HepG2 (cell line): ENCODE measurements around the gene ABCC10. TPM values are rescaled to one million over a fixed set of nuclear protein-coding genes. Genes with fewer than 3 reads are reported as not detected.

Experiments used
- ARNTL ChIP-seq: sonication (generic); formaldehyde crosslinking; IDR thresholded peaks from 2 replicates; pipeline ENCODE4 v1.4.0; 2020; ENCODE audit warnings: mild to moderate bottlenecking, missing genetic modification reagents
- CCAR2 ChIP-seq: fragments of 200-400 bp; formaldehyde crosslinking; optimal IDR thresholded peaks from 2 replicates; pipeline ENCODE3; 2018; ENCODE audit warnings: low read depth, mild to moderate bottlenecking, low read length, moderate library complexity
- HDAC6 ChIP-seq: fragments of 200-600 bp; sonication (generic); IDR thresholded peaks from 2 replicates; pipeline ENCODE4 v1.7.0; 2017; ENCODE audit warnings: mild to moderate bottlenecking, antibody characterized with exemption, low read length, low read depth
- HHEX ChIP-seq: IDR thresholded peaks from 2 replicates; pipeline ENCODE4 v1.6.1; 2016; ENCODE audit warnings: control low read depth
- HNRNPLL ChIP-seq: fragments of 200-400 bp; formaldehyde crosslinking; IDR thresholded peaks from 2 replicates; pipeline ENCODE4 v1.6.1; 2017; ENCODE audit warnings: mild to moderate bottlenecking, low read depth, low read length; ENCODE audit not compliant: poor library complexity, severe bottlenecking
- KLF12 ChIP-seq: sonication (generic); formaldehyde crosslinking; IDR thresholded peaks from 2 replicates; pipeline ENCODE4 v1.4.0; 2020; ENCODE audit warnings: missing genetic modification reagents, borderline replicate concordance
- ONECUT2 ChIP-seq: sonication (generic); formaldehyde crosslinking; IDR thresholded peaks from 2 replicates; pipeline ENCODE4 v1.4.0; 2020; ENCODE audit warnings: missing genetic modification reagents
- RNF2 ChIP-seq: fragments of 450-650 bp; conservative IDR thresholded peaks from 2 replicates; pipeline ENCODE4 v1.6.1; 2016; ENCODE audit warnings: low read depth
- SAP130 ChIP-seq: IDR thresholded peaks from 2 replicates; pipeline ENCODE4 v1.6.1; 2016; ENCODE audit warnings: low read depth
- SIX4 ChIP-seq: sonication (generic); formaldehyde crosslinking; IDR thresholded peaks from 2 replicates; pipeline ENCODE4 v1.4.0; 2020; ENCODE audit warnings: missing genetic modification reagents
- SMC3 ChIP-seq: IDR thresholded peaks from 2 replicates; pipeline ENCODE4 v1.6.1; 2011; ENCODE audit warnings: low read length, improper control_type of control experiment
- STAT6 ChIP-seq: sonication (generic); formaldehyde crosslinking; IDR thresholded peaks from 2 replicates; pipeline ENCODE4 v1.4.0; 2020; ENCODE audit warnings: missing genetic modification reagents, mild to moderate bottlenecking, borderline replicate concordance
- TAF1 ChIP-seq: sonication (generic); formaldehyde crosslinking; IDR thresholded peaks from 2 replicates; pipeline ENCODE4 v1.4.0; 2020; ENCODE audit warnings: missing genetic modification reagents
- ZBTB3 ChIP-seq: sonication (generic); formaldehyde crosslinking; IDR thresholded peaks from 2 replicates; pipeline ENCODE4 v1.4.0; 2020; ENCODE audit warnings: low read depth, mild to moderate bottlenecking, moderate library complexity, missing genetic modification reagents, borderline replicate concordance
- ZNF180 ChIP-seq: sonication (generic); formaldehyde crosslinking; IDR thresholded peaks from 2 replicates; pipeline ENCODE4 v1.4.0; 2020; ENCODE audit warnings: low read depth, missing genetic modification reagents, borderline replicate concordance
- ZNF510 ChIP-seq: sonication (generic); formaldehyde crosslinking; IDR thresholded peaks from 2 replicates; pipeline ENCODE4 v1.4.0; 2020; ENCODE audit warnings: low read depth, mild to moderate bottlenecking, missing genetic modification reagents
- ZNF543 ChIP-seq: sonication (generic); formaldehyde crosslinking; IDR thresholded peaks from 2 replicates; pipeline ENCODE4 v1.4.0; 2020; ENCODE audit warnings: mild to moderate bottlenecking, missing genetic modification reagents
- polyA plus RNA-seq, 8 experiments: library from polyadenylated mRNA; depleted of rRNA in 3 of 8; stranded (reverse) in 7 of 8; unstranded in 1 of 8; fragments of >200 nt; fragmentation: Illumina TruSeq in 4 of 8; extraction: Trizol in 4 of 8; gene quantifications; 2 replicates each; pipeline versions ENCODE4 v1.2.1 to v1.2.3, GENCODE V29; 2011 to 2016; ENCODE audit warnings: low read depth in 4 of 8, missing spikeins in 1 of 8, mixed read lengths in 1 of 8; ENCODE audit not compliant: insufficient read depth in 1 of 8
- total RNA-seq, 5 experiments: library from RNA; depleted of rRNA; stranded (reverse); fragments of >200 nt; fragmentation: Illumina TruSeq; extraction: Trizol; gene quantifications; 2 replicates each; pipeline ENCODE4 v1.2.3, GENCODE V29; 2016; ENCODE audit warnings: low read depth in 1 of 5
- TF ChIP-seq, protein P1 (sequence below): sonication (generic); formaldehyde crosslinking; IDR thresholded peaks from 2 replicates; pipeline ENCODE4 v1.4.0; 2020; ENCODE audit warnings: missing genetic modification reagents; ENCODE audit errors: not compliant biosample characterization
- TF ChIP-seq, protein P2 (sequence below): sonication (generic); formaldehyde crosslinking; IDR thresholded peaks from 2 replicates; pipeline ENCODE4 v1.5.0; 2020; ENCODE audit warnings: missing genetic modification reagents, mild to moderate bottlenecking, borderline replicate concordance
- TF ChIP-seq, protein P3 (sequence below): sonication (generic); formaldehyde crosslinking; IDR thresholded peaks from 2 replicates; pipeline ENCODE4 v1.4.0; 2020; ENCODE audit warnings: missing genetic modification reagents
- TF ChIP-seq, protein P4 (sequence below): sonication (generic); formaldehyde crosslinking; IDR thresholded peaks from 2 replicates; pipeline ENCODE4 v1.9.0; 2021; ENCODE audit warnings: missing genetic modification reagents, borderline replicate concordance

Gene ABCC10
- total and polyA plus RNA-seq, 2 of the 13 experiments (the other 11 are each of a cell fraction or from before 2014, with no cell fraction given): 16.0 to 24.3 TPM

GRCh38 chr6:43454696-43455530, 27.6 kb downstream of the ABCC10 start (continued):
- TF ChIP-seq, protein P1, sequence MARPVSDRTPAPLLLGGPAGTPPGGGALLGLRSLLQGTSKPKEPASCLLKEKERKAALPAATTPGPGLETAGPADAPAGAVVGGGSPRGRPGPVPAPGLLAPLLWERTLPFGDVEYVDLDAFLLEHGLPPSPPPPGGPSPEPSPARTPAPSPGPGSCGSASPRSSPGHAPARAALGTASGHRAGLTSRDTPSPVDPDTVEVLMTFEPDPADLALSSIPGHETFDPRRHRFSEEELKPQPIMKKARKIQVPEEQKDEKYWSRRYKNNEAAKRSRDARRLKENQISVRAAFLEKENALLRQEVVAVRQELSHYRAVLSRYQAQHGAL (CRISPR knock-in tag): no peak
- TF ChIP-seq, protein P2, sequence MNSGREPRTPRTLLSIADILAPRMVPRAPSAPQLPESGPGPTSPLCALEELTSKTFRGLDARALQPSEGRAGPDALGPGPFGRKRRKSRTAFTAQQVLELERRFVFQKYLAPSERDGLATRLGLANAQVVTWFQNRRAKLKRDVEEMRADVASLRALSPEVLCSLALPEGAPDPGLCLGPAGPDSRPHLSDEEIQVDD (CRISPR knock-in tag): 0 out of 2 replicates have a peak, but pooled peaks have one; percentile 44
- no peak for TF ChIP-seq STAT6 (CRISPR knock-in tag)
- TF ChIP-seq KLF12 (CRISPR knock-in tag): 0 out of 2 replicates have a peak, but pooled peaks have one; percentile 32
- no peak; the same call in 1 of the 2 replicates for TF ChIP-seq ZNF543 (CRISPR knock-in tag)
- no peak for TF ChIP-seq ONECUT2 (CRISPR knock-in tag)
- TF ChIP-seq ARNTL (CRISPR knock-in tag): no peak; the same call in 1 of the 2 replicates
- no peak for TF ChIP-seq HDAC6
- TF ChIP-seq ZNF180 (CRISPR knock-in tag): no peak
- TF ChIP-seq SAP130 (CRISPR knock-in tag): peak; percentile 64
- TF ChIP-seq HHEX: no peak
- no peak for TF ChIP-seq RNF2
- no peak for TF ChIP-seq TAF1
- TF ChIP-seq, protein P3, sequence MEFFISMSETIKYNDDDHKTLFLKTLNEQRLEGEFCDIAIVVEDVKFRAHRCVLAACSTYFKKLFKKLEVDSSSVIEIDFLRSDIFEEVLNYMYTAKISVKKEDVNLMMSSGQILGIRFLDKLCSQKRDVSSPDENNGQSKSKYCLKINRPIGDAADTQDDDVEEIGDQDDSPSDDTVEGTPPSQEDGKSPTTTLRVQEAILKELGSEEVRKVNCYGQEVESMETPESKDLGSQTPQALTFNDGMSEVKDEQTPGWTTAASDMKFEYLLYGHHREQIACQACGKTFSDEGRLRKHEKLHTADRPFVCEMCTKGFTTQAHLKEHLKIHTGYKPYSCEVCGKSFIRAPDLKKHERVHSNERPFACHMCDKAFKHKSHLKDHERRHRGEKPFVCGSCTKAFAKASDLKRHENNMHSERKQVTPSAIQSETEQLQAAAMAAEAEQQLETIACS: 0 out of 2 replicates have a peak, but pooled peaks have one; percentile 15
- no peak for TF ChIP-seq SMC3
- TF ChIP-seq ZNF510 (CRISPR knock-in tag): no peak
- TF ChIP-seq ZBTB3 (CRISPR knock-in tag): no peak
- peak; percentile 60 for TF ChIP-seq HNRNPLL
- TF ChIP-seq SIX4 (CRISPR knock-in tag): 0 out of 2 replicates have a peak, but pooled peaks have one; percentile 23
- no peak for TF ChIP-seq CCAR2
- TF ChIP-seq, protein P4, sequence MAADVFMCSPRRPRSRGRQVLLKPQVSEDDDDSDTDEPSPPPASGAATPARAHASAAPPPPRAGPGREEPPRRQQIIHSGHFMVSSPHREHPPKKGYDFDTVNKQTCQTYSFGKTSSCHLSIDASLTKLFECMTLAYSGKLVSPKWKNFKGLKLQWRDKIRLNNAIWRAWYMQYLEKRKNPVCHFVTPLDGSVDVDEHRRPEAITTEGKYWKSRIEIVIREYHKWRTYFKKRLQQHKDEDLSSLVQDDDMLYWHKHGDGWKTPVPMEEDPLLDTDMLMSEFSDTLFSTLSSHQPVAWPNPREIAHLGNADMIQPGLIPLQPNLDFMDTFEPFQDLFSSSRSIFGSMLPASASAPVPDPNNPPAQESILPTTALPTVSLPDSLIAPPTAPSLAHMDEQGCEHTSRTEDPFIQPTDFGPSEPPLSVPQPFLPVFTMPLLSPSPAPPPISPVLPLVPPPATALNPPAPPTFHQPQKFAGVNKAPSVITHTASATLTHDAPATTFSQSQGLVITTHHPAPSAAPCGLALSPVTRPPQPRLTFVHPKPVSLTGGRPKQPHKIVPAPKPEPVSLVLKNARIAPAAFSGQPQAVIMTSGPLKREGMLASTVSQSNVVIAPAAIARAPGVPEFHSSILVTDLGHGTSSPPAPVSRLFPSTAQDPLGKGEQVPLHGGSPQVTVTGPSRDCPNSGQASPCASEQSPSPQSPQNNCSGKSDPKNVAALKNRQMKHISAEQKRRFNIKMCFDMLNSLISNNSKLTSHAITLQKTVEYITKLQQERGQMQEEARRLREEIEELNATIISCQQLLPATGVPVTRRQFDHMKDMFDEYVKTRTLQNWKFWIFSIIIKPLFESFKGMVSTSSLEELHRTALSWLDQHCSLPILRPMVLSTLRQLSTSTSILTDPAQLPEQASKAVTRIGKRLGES (CRISPR knock-in tag): no peak
